VCaP (cell line): ENCODE data around the gene ZNF334.

ENCODE experiments used
- H3K27ac ChIP-seq: fragments of 450-650 bp; 2 replicates; pipeline ENCODE4 v1.5.1; 2017
- TF ChIP-seq, protein P1 (sequence below): fragments of 450-650 bp; conservative IDR thresholded peaks from 2 replicates; pipeline ENCODE4 v1.5.1; 2017; ENCODE audit warnings: mild to moderate bottlenecking, moderate library complexity

The ZNF334 gene

DNA sequence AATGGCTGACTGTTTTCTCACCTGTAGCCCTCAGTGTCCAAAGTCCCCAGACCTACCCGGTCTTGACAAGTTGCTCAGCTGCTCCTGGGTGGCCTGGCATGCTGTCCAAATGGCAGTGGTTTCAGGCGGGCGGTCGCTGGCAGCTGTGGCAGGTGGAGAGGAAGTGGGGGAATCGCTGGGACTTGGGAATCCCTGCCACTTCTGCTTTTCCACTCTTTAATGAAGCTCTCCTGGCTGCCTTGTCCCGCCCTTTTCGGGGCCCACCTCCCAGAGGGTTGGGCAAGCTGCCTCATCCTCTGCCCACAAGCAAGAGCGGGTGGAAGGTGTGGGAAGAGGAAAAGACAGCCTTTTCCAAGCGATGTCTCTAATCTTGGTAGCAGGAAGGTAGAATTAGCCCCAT lies 37.1 kb upstream of the ZNF334 start, which contains the start of gene OCSTAMP:
Gene OCSTAMP, minus strand, starts transcription at position 194 of the 400 bp plus-strand sequence. Its CDS starts 94 bp downstream, at position 100.
- TF ChIP-seq, protein P1, sequence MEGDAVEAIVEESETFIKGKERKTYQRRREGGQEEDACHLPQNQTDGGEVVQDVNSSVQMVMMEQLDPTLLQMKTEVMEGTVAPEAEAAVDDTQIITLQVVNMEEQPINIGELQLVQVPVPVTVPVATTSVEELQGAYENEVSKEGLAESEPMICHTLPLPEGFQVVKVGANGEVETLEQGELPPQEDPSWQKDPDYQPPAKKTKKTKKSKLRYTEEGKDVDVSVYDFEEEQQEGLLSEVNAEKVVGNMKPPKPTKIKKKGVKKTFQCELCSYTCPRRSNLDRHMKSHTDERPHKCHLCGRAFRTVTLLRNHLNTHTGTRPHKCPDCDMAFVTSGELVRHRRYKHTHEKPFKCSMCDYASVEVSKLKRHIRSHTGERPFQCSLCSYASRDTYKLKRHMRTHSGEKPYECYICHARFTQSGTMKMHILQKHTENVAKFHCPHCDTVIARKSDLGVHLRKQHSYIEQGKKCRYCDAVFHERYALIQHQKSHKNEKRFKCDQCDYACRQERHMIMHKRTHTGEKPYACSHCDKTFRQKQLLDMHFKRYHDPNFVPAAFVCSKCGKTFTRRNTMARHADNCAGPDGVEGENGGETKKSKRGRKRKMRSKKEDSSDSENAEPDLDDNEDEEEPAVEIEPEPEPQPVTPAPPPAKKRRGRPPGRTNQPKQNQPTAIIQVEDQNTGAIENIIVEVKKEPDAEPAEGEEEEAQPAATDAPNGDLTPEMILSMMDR = no peak
- H3K27ac ChIP-seq = no peak within 1 kb of the TSS

- TF ChIP-seq, protein P1 = 0 out of 2 replicates have a peak, but pooled peaks have one; percentile 14
These were observed 36.0 kb upstream of the ZNF334 start for GRCh38 chr20:46549188-46549972.

DNA sequence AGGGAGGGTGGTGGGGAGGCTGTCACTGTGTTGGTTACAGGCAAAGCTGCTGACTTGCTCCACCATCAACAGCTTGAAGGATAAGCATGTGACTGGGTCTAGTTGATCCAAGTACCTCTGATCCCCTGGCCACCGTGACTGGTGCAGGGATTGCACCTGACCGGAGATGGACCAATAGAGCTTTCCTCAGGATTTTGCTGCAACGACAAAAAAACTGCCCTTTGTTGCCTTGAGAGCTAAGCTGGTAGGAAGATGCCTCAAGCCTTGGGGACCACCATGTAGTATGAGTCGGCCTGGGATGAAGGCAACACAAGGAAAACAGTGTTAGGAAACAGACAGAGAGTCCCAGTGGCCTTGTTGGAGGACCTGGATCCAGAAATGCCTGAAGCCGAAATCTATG lies 35.3 kb upstream of the ZNF334 start:
- TF ChIP-seq, protein P1 = no peak
- no peak overlapping the region for H3K27ac ChIP-seq

More at GRCh38 chr20:46549188-46549972, 36.0 kb upstream of the ZNF334 start:
- H3K27ac ChIP-seq = no peak overlapping the region

GRCh38 chr20:46547995-46548394 lies 34.6 kb upstream of the ZNF334 start:
- TF ChIP-seq, protein P1 = no peak
- no peak overlapping the region for H3K27ac ChIP-seq

GRCh38 chr20:46546936-46547335 lies 33.6 kb upstream of the ZNF334 start:
- H3K27ac ChIP-seq = no peak overlapping the region
- TF ChIP-seq, protein P1 = no peak

GRCh38 chr20:46546298-46546697 lies 32.9 kb upstream of the ZNF334 start:
- H3K27ac ChIP-seq = no peak overlapping the region
- TF ChIP-seq, protein P1 = no peak

GRCh38 chr20:46545827-46546138 lies 32.4 kb upstream of the ZNF334 start:
- no peak overlapping the region for H3K27ac ChIP-seq
- TF ChIP-seq, protein P1 = no peak
